SK-N-SH (cell line): ENCODE results near the gene RGS14. TPM values are rescaled to one million over a fixed set of nuclear protein-coding genes. Genes with fewer than 3 reads are reported as not detected.

Experiments used
- CTCF ChIA-PET: fragments of 300-600, 350-600 bp; formaldehyde crosslinking; extraction: SDS; loops from one replicate; lab custom pipeline; 2021; lab: Yijun Ruan, JAX
- POLR2A ChIA-PET: fragments of 350-600 bp; sonication (Branson Sonifier 250); formaldehyde crosslinking; extraction: SDS; loops from one replicate; lab custom pipeline; 2020; ENCODE audit warnings: antibody characterized with exemption, inconsistent platforms; lab: Yijun Ruan, JAX
- DNase-seq: peaks from one replicate; pipeline ENCODE4 v3.0.0; 2012
- H2AFZ ChIP-seq: fragments of 200-600 bp; sonication (generic); 2 replicates; pipeline ENCODE4 v1.8.1; 2016; ENCODE audit warnings: antibody characterized with exemption, mild to moderate bottlenecking, low read depth
- H3F3A ChIP-seq: fragments of 200-600 bp; sonication (generic); replicated peaks from 2 replicates; pipeline ENCODE3; 2016; ENCODE audit warnings: antibody characterized with exemption, mild to moderate bottlenecking; ENCODE audit not compliant: insufficient read depth
- H3K27ac ChIP-seq, 2 experiments: fragments of 200-500 bp in 1 of 2; fragments of 200-600 bp in 1 of 2; sonication (Bioruptor generic) in 1 of 2; sonication (generic), shearing (Covaris generic) in 1 of 2; 2 replicates each; pipeline versions ENCODE4 v1.5.1 to v1.6.1; 2014 to 2016; ENCODE audit warnings: low read depth in 2 of 2, inconsistent platforms in 1 of 2, low read length in 1 of 2, mild to moderate bottlenecking in 1 of 2, mixed read lengths in 1 of 2
- H3K27me3 ChIP-seq: fragments of 200-600 bp; sonication (generic), shearing (Covaris generic); 2 replicates; pipeline ENCODE4 v1.6.1; 2016; ENCODE audit warnings: mixed run types; ENCODE audit not compliant: insufficient read depth
- H3K36me3 ChIP-seq, 2 experiments: fragments of 200-500 bp in 1 of 2; fragments of 200-600 bp in 1 of 2; sonication (Bioruptor generic) in 1 of 2; sonication (generic) in 1 of 2; replicated peaks in 1 of 2; 2 replicates each; pipeline versions ENCODE3 to v1.5.1; 2014 to 2016; ENCODE audit warnings: low read length in 1 of 2, mild to moderate bottlenecking in 1 of 2; ENCODE audit not compliant: insufficient read depth in 2 of 2, control insufficient read depth in 1 of 2
- H3K4me1 ChIP-seq, 2 experiments: fragments of 200-500 bp in 1 of 2; fragments of 200-600 bp in 1 of 2; sonication (Bioruptor generic) in 1 of 2; sonication (generic), shearing (Covaris generic) in 1 of 2; 2 replicates each; pipeline versions ENCODE4 v1.5.1 to v1.6.1; 2014 to 2016; ENCODE audit warnings: low read depth in 1 of 2, low read length in 1 of 2, mixed run types in 1 of 2; ENCODE audit not compliant: insufficient read depth in 2 of 2, control insufficient read depth in 1 of 2
- H3K4me2 ChIP-seq: fragments of 200-600 bp; sonication (generic), shearing (Covaris generic); 2 replicates; pipeline ENCODE4 v1.6.1; 2017; ENCODE audit warnings: mixed run types
- H3K4me3 ChIP-seq, 2 experiments: fragments of 200-500 bp in 1 of 2; fragments of 200-600 bp in 1 of 2; sonication (Bioruptor generic) in 1 of 2; sonication (generic), shearing (Covaris generic) in 1 of 2; 2 replicates each; pipeline versions ENCODE4 v1.5.1 to v1.8.1; 2014 to 2016; ENCODE audit warnings: low read depth in 2 of 2, inconsistent platforms in 1 of 2, low read length in 1 of 2, mild to moderate bottlenecking in 1 of 2, mixed read lengths in 1 of 2, moderate library complexity in 1 of 2
- H3K79me2 ChIP-seq: fragments of 200-600 bp; sonication (generic); 2 replicates; pipeline ENCODE4 v1.8.1; 2017; ENCODE audit warnings: mild to moderate bottlenecking; ENCODE audit not compliant: insufficient read depth
- H3K9ac ChIP-seq: fragments of 200-600 bp; sonication (generic); 2 replicates; pipeline ENCODE4 v1.6.1; 2017; ENCODE audit warnings: mixed run types
- H3K9me2 ChIP-seq: fragments of 200-600 bp; sonication (generic); 2 replicates; pipeline ENCODE4 v1.6.1; 2017; ENCODE audit warnings: mixed run types
- H3K9me3 ChIP-seq: fragments of 200-600 bp; sonication (generic); 2 replicates; pipeline ENCODE4 v1.6.1; 2017; ENCODE audit warnings: mixed run types, mild to moderate bottlenecking, moderate library complexity
- H4K20me1 ChIP-seq: fragments of 200-600 bp; sonication (generic); 2 replicates; pipeline ENCODE4 v1.6.1; 2017; ENCODE audit warnings: mild to moderate bottlenecking, mixed run types; ENCODE audit not compliant: insufficient read depth
- EZH2phosphoT487 ChIP-seq: fragments of 200-600 bp; sonication (generic); IDR thresholded peaks from 2 replicates; pipeline ENCODE4 v1.6.1; 2017; ENCODE audit warnings: low read depth, mixed run types, mild to moderate bottlenecking, antibody characterized with exemption, moderate library complexity, borderline replicate concordance
- FOXJ3 ChIP-seq: sonication (generic); formaldehyde crosslinking; IDR thresholded peaks from 2 replicates; pipeline ENCODE4 v1.5.1; 2020; ENCODE audit warnings: mild to moderate bottlenecking, missing genetic modification reagents
- FOXM1 ChIP-seq: IDR thresholded peaks from 2 replicates; pipeline ENCODE4 v1.4.0; 2012; ENCODE audit warnings: low read depth, mild to moderate bottlenecking
- GABPA ChIP-seq: IDR thresholded peaks from 2 replicates; pipeline ENCODE4 v1.4.0; 2012; ENCODE audit warnings: low read depth, mild to moderate bottlenecking
- IRF3 ChIP-seq: fragments of 150-350 bp; IDR thresholded peaks from 2 replicates; pipeline ENCODE4 v1.6.1; 2016; ENCODE audit warnings: mild to moderate bottlenecking, low read depth, low read length
- MXI1 ChIP-seq: IDR thresholded peaks from 2 replicates; pipeline ENCODE4 v1.6.1; 2012; ENCODE audit warnings: mild to moderate bottlenecking, low read depth, low read length, improper control_type of control experiment
- PBX3 ChIP-seq: IDR thresholded peaks from 2 replicates; pipeline ENCODE4; 2012
- REST ChIP-seq: IDR thresholded peaks from 2 replicates; pipeline ENCODE4 v1.6.1; 2012; ENCODE audit warnings: mild to moderate bottlenecking, low read depth, low read length, moderate library complexity
- RFX5 ChIP-seq: IDR thresholded peaks from 2 replicates; pipeline ENCODE4 v1.6.1; 2012; ENCODE audit warnings: mild to moderate bottlenecking, improper control_type of control experiment, low read length
- SIN3A ChIP-seq: IDR thresholded peaks from 2 replicates; pipeline ENCODE4 v1.6.1; 2012; ENCODE audit warnings: low read depth, mild to moderate bottlenecking, low read length, moderate library complexity, borderline replicate concordance
- SMC3 ChIP-seq: IDR thresholded peaks from 2 replicates; pipeline ENCODE4 v1.6.1; 2012; ENCODE audit warnings: low read depth, low read length, improper control_type of control experiment
- TCF12 ChIP-seq: IDR thresholded peaks from 2 replicates; pipeline ENCODE4 v1.4.0; 2012
- TEAD4 ChIP-seq: IDR thresholded peaks from 2 replicates; pipeline ENCODE4 v1.4.0; 2012; ENCODE audit warnings: mild to moderate bottlenecking, borderline replicate concordance; ENCODE audit not compliant: insufficient read depth
- USF1 ChIP-seq: IDR thresholded peaks from 2 replicates; pipeline ENCODE4 v1.4.0; 2012; ENCODE audit warnings: low read depth, borderline replicate concordance
- USF2 ChIP-seq: fragments of 150-350 bp; IDR thresholded peaks from 2 replicates; pipeline ENCODE4 v1.6.1; 2017; ENCODE audit warnings: antibody characterized with exemption, low read length, low read depth, borderline replicate concordance
- YY1 ChIP-seq: IDR thresholded peaks from 2 replicates; pipeline ENCODE4 v1.4.0; 2012; ENCODE audit warnings: low read depth, mild to moderate bottlenecking
- WGBS: methylation state at CpG from one replicate; pipeline ENCODE4 v1.1.6; 2017; ENCODE audit warnings: low lambda C conversion rate; 5-methylcytosine and 5-hydroxymethylcytosine counted together
- polyA plus RNA-seq, 3 experiments: library from polyadenylated mRNA; depleted of rRNA; stranded (reverse); fragments of >200 nt; gene quantifications; 2 replicates each; pipeline ENCODE4 v1.2.3, GENCODE V29; 2012

RGS14 gene
- polyA plus RNA-seq, 1 of the 3 experiments (the other 2 are of a cell fraction) = 26.5 TPM

GRCh38 chr5:177376107-177376506, 18.4 kb downstream of the RGS14 start:
- no peaks in the 10 kb centered on the region for H3K27me3 ChIP-seq
- CTCF ChIA-PET = interaction anchor here (1.3 to 7.9 kb wide), 2 partner anchors 14 to 78 kb away, joined by 3 to 58 read pairs; no protein-coding TSS in a partner anchor
- 92% methylated on average over 11 of the region's 11 CpGs for WGBS

More at GRCh38 chr5:177376107-177376506, 18.4 kb downstream of the RGS14 start:
- no peak overlapping the region for H3K9ac ChIP-seq
- no peaks in the 10 kb centered on the region for H3K9me3 ChIP-seq
- no peak overlapping the region for H2AFZ ChIP-seq
- no peaks in the 10 kb centered on the region for H4K20me1 ChIP-seq
- no peak overlapping the region for H3K4me3 ChIP-seq
- no peak overlapping the region for H3K4me2 ChIP-seq
- no peak for DNase-seq
- H3K27ac ChIP-seq = no peak overlapping the region
- no peaks in the 10 kb centered on the region for H3K79me2 ChIP-seq
- H3K4me1 ChIP-seq = peaks cover 6 to 7% of the 10 kb centered on the region in 2 experiments; a peak in 2 of 4 replicates
- POLR2A ChIA-PET = no interaction called here
- H3F3A ChIP-seq = peaks cover 4% of the 10 kb centered on the region
- no peaks in the 10 kb centered on the region for H3K9me2 ChIP-seq
- TF ChIP-seq PBX3 = no peak
- TF ChIP-seq EZH2phosphoT487 = no peak
- no peak for TF ChIP-seq MXI1
- TF ChIP-seq FOXJ3 = no peak
- no peak for TF ChIP-seq TCF12
- TF ChIP-seq USF2 = no peak
- no peak for TF ChIP-seq YY1
- no peak for TF ChIP-seq FOXM1
- TF ChIP-seq SIN3A = no peak
- no peak for TF ChIP-seq REST
- TF ChIP-seq TEAD4 = no peak
- no peak for TF ChIP-seq USF1
- TF ChIP-seq IRF3 = no peak
- TF ChIP-seq RFX5 = no peak
- no peak for TF ChIP-seq SMC3
- TF ChIP-seq GABPA = no peak
- H3K36me3 ChIP-seq = no peaks in the 10 kb centered on the region
